A549 treated with RU486 at 1 μM for 4 hours (cell line): Measurements from ENCODE around the gene LAMTOR5. TPM values are rescaled to one million over a fixed set of nuclear protein-coding genes. Genes with fewer than 3 reads are reported as not detected.

Source experiments
- total RNA-seq: library from RNA; stranded (reverse); fragments of 200-300 nt; extraction: Qiagen RNA extraction; gene quantifications from 5 replicates; pipeline ENCODE4 v1.2.3, GENCODE V29; 2022; ENCODE audit warnings: low read depth

Gene LAMTOR5
- total RNA-seq, result 149 to 189 TPM (median 182 TPM) in 5 replicates

DNA sequence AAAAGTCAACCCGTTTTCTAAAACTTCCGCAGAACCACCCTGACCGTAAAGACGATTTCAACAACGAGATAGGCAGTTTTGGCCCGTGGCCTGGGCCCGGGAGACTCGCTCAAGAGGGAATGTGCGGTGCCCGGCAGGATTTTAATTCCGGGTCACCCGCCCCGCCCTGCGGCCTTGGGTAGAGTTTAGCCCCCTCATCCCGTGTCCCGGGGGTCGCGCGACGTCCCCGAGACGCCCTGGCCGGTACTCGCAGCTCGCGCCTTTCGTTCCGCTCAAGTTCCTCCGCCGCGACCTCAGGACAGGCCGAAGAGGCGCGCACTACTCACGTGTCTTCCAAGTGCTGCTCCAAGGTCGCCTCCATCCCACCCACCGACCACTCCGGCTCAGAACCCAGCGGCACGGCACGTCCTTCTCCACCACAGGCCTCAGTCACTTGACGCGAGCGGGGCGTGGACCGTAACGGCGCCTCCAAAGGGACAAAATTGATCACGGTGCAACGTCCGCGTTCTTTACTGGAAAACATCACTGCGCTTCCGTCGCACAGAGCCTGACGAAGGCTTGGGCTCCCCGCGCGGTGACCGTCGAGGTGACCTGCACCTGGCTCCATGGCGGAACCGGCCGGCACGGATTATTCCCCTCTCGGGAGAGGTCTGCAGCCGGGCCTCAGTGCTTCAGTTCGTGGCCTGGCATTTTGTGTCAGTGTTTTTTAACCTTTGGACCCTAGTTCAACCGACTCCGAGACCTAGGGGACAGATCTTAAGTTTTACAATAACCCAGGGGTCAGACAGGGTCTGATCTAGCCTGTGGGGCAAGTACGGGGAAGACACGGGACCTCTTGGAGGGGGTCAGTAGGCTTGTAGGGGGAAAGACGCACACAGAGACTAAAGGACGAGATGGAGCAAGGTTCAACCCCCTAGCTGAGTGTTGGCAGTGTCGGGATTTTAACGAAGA, at the start of gene LAMTOR5:
Gene LAMTOR5, minus strand, starts transcription at position 435 of the 951 bp plus-strand sequence. Its CDS starts 74 bp downstream, at position 361.

DNA sequence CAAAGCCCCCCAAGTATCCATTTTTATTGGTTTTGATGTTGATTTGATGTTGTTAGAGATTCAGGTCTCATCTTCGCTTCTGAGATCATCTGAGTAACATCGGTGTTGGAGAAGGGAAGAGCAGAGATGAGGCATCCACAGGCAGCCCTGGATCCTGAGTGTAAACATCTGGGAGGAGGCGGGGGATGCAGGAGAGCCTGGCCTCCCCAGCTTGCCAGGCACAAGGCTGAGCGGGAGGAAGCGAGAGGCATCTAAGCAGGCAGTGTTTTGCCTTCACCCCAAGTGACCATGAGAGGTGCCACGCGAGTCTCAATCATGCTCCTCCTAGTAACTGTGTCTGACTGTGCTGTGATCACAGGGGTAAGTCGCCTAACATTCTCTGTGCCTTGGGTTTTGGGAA, 43.4 kb upstream of the LAMTOR5 start, which contains the start of gene PROK1:
Gene PROK1, plus strand, starts transcription at position 221 of the 400 bp plus-strand sequence. Its CDS starts 68 bp downstream, at position 289.

GRCh38 chr1:110390692-110391245, 16.7 kb downstream of the LAMTOR5 start, which contains the start of gene SLC16A4:
TSS of gene SLC16A4 (minus strand) at chr1:110391026. CDS start at chr1:110389323, 1,703 bp downstream.

Other genes with a start within 250 kb of the LAMTOR5 start
- 2.3 to 4.7 TPM (median 3.1 TPM) in 5 replicates for gene KCNC4, start 197.4 kb downstream of the LAMTOR5 start, total RNA-seq
- 6.4 to 9.4 TPM (median 9.0 TPM) in 5 replicates for gene RBM15, start 68.3 kb downstream of the LAMTOR5 start, total RNA-seq
- gene SLC16A4, start 16.7 kb downstream of the LAMTOR5 start, total RNA-seq, result 23.6 to 41.3 TPM (median 38.5 TPM) in 5 replicates
- not detected in 5 replicates for gene PROK1, start 43.5 kb upstream of the LAMTOR5 start, total RNA-seq
- gene KCNA10, start 111.5 kb upstream of the LAMTOR5 start, total RNA-seq, result not detected in 5 replicates
- gene KCNA2, start 198.7 kb upstream of the LAMTOR5 start, total RNA-seq, result 0.03 to 0.18 TPM (median 0.05 TPM) in 4 of 5 replicates, not detected in the other